Prostate gland (tissue), 2 donors: ENCODE data around the gene TTLL4. TPM values are rescaled to one million over a fixed set of nuclear protein-coding genes. Genes with fewer than 3 reads are reported as not detected.
"Not testable (repeated sequence)": the region's sequence is repeated elsewhere in the genome, so short reads cannot be mapped to it uniquely, and the experiment has no call there.

Source experiments
- DNase-seq: peaks from one replicate; pipeline ENCODE4 v3.0.0-alpha.2; 2019; ENCODE audit warnings: low spot score
- H3K27ac ChIP-seq, 2 donors: fragments of 200-600 bp; sonication (generic); 2 replicates each; pipeline ENCODE4 v1.5.1; 2017 to 2019
- H3K27me3 ChIP-seq: fragments of 200-600 bp; sonication (generic); replicated peaks from 2 replicates; pipeline ENCODE4 v1.5.1; 2019; ENCODE audit not compliant: insufficient read depth
- H3K36me3 ChIP-seq, 2 donors: fragments of 200-600 bp; sonication (generic); 1 replicate in 1 of 2; 2 replicates in 1 of 2; pipeline versions ENCODE4 v1.5.1 to v1.8.1; 2017 to 2019
- H3K4me1 ChIP-seq: fragments of 200-600 bp; sonication (generic); replicated peaks from 2 replicates; pipeline ENCODE4 v1.5.1; 2019
- H3K4me3 ChIP-seq, 2 donors: fragments of 200-600 bp; sonication (generic); 2 replicates each; pipeline ENCODE4 v1.5.1; 2017 to 2019
- H3K9me3 ChIP-seq: fragments of 200-600 bp; sonication (generic); 2 replicates; pipeline ENCODE4 v1.5.1; 2017
- POLR2A ChIP-seq: fragments of 450-650 bp; IDR thresholded peaks from one replicate; pipeline ENCODE4 v1.6.1; 2016; ENCODE audit warnings: antibody characterized with exemption, mild to moderate bottlenecking
- POLR2AphosphoS5 ChIP-seq: sonication (generic); formaldehyde crosslinking; IDR thresholded peaks from one replicate; pipeline ENCODE4 v1.6.1; 2017; ENCODE audit warnings: antibody characterized with exemption
- WGBS: methylation state at CpG from one replicate; pipeline ENCODE4 v1.1.5; 2018; 5-methylcytosine and 5-hydroxymethylcytosine counted together
- intact Hi-C: fragments of 100-400 bp; cut with DNase I; formaldehyde crosslinking; loops from one replicate; pipeline ENCODE4 v1.14.2; 2022
- total RNA-seq, 2 donors: library from RNA; depleted of rRNA; stranded (reverse); fragments of >200 nt; gene quantifications; one replicate each; pipeline ENCODE4 v1.1.0, GENCODE V29; 2016
- TF ChIP-seq, protein P1 (sequence below), 4 experiments: fragments of 200-600 bp in 2 of 4; fragments of 450-650 bp in 2 of 4; sonication (generic) in 2 of 4; IDR thresholded peaks; 1 replicate in 3 of 4; 2 replicates in 1 of 4; pipeline ENCODE4 v1.5.1; 2016 to 2019; ENCODE audit warnings: antibody characterized with exemption in 4 of 4, mild to moderate bottlenecking in 2 of 4, moderate library complexity in 2 of 4

TTLL4 gene
- total RNA-seq, 2 donors from 2014 or later, result 21.1 to 63.8 TPM

DNA sequence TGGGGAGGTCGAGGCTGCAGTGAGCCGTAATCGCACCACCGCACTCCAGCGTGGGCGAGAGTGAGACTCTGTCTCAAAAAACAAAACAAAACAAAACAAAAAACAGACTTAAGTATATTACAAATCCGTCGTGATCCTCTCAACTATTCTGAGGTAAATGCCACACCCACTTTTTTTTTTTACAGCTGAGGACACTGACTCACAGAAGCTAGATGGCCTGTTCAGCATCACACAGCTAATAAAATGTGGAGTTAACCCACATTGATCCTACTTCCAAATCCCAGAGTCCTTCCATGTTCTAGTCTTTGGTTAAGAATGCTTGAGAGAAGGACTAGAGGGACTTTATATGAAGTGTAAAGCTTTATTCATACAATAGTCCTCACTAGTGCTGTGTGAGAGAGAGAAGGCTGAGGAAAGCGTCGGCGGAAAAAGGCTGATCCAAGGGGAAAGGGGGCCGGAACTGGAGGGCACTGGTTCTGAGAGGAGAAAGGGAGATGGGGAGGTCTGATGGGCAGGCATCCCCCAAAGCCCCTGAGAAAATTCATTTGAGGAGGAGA is 39.5 kb upstream of the TTLL4 start:
- peak overlapping the region; percentile 48 to 73 for H3K4me3 ChIP-seq
- no peak for TF ChIP-seq POLR2AphosphoS5
- no peaks in the 10 kb centered on the region for H3K27me3 ChIP-seq
- no peaks in the 10 kb centered on the region for H3K9me3 ChIP-seq
- peaks cover 0 to 6% of the 10 kb centered on the region in 2 donors for H3K36me3 ChIP-seq
- DNase-seq, result no peak
- 42% methylated on average over 12 of the region's 12 CpGs for WGBS
- peak overlapping the region; percentile 56 to 65 for H3K27ac ChIP-seq
- H3K4me1 ChIP-seq, result peaks cover 4% of the 10 kb centered on the region
- intact Hi-C loops, result no loop called here

DNA sequence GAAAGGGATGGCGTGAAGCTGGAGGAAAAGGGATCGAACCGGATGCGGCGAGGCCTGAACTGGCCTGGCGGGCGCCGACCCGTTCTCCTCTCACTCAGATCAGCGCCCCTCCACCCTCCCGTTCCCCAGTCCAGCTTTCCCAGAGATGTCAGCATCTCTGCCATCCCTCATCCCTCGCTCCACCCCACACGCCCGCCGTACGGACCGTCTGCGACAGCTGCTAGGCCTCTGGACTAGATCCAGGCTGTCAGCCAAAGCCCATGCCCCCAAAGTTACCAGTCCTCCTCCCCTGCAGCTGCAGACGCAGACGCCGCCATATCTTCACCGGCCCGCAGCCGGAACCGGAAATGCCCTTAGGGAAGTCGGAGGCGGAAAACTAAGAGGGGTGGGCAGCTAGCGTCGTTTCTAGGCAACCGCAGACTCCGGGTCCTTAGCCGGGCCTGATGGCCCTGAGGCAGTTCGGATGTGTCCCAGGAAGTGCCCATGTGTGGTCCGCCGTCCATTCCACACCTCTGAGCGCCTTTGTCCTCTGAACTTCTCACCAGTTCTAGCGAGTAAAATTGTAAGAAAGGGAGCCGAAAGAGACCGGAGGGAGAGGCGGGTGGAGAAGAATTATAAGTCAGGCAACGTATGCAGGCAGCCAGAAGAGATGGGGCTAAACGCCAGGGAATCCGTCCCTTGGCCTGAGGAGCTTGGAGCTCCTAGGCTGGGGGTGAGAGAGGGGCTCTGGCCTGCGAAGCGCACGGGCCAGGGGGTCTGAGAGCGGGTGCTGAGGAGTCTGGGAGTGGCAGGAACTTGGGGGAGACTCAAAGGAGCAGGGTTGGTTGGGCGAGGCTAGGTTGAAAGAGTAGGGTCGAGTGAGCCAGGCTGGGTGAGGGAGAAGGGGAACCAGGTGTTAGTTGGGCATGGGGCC is 38.7 kb upstream of the TTLL4 start, which contains the start of the genes RNF25 and STK36:
Gene RNF25, minus strand, starts transcription at position 349 of the 913 bp plus-strand sequence. Its CDS starts 32 bp downstream, at position 317.
Gene STK36, plus strand, starts transcription at position 433 of the 913 bp plus-strand sequence. CDS start 744 bp downstream, outside the sequence.
- H3K9me3 ChIP-seq, result no peaks in the 10 kb centered on the region
- TF ChIP-seq, protein P1, sequence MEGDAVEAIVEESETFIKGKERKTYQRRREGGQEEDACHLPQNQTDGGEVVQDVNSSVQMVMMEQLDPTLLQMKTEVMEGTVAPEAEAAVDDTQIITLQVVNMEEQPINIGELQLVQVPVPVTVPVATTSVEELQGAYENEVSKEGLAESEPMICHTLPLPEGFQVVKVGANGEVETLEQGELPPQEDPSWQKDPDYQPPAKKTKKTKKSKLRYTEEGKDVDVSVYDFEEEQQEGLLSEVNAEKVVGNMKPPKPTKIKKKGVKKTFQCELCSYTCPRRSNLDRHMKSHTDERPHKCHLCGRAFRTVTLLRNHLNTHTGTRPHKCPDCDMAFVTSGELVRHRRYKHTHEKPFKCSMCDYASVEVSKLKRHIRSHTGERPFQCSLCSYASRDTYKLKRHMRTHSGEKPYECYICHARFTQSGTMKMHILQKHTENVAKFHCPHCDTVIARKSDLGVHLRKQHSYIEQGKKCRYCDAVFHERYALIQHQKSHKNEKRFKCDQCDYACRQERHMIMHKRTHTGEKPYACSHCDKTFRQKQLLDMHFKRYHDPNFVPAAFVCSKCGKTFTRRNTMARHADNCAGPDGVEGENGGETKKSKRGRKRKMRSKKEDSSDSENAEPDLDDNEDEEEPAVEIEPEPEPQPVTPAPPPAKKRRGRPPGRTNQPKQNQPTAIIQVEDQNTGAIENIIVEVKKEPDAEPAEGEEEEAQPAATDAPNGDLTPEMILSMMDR (IDR thresholded peaks at IDR 0.05), result no peak
- peak; percentile 30 for TF ChIP-seq POLR2A
- peak; percentile 92 for TF ChIP-seq POLR2AphosphoS5
- DNase-seq, result peak; percentile 75
- intact Hi-C loops, result no loop called here
- no peaks in the 10 kb centered on the region for H3K27me3 ChIP-seq
- peaks cover 0 to 6% of the 10 kb centered on the region in 2 donors for H3K36me3 ChIP-seq
- peaks cover 4% of the 10 kb centered on the region for H3K4me1 ChIP-seq
- peak within 1 kb of the TSS; percentile 48 to 73 for H3K4me3 ChIP-seq
- H3K27ac ChIP-seq, result peak within 1 kb of the TSS; percentile 56 to 65
- under 1% methylated on average over 49 of the region's 49 CpGs for WGBS

DNA sequence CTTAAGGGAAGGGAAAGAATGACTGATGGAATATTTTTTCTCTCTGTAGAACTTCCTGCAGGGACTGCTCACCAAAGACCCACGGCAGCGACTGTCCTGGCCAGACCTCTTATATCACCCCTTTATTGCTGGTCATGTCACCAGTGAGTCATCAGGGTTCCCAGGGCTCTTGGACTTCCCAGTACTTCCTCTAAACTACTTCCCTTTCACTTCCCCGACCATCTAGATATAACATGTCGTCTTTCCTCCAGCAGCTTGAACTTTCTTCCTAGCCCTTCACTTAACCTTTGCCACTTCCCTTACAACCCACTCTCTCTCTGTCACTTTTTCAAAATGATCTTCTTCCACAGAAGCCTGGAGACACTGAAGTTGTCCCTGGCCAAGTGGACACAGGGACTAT is 31.5 kb upstream of the TTLL4 start:
- H3K27me3 ChIP-seq, result no peaks in the 10 kb centered on the region
- TF ChIP-seq, protein P1 (IDR thresholded peaks at IDR 0.05), result no peak
- TF ChIP-seq POLR2AphosphoS5, result no peak
- no peak for TF ChIP-seq POLR2A
- H3K27ac ChIP-seq, result no peak overlapping the region
- DNase-seq, result no peak
- peaks cover 0 to 6% of the 10 kb centered on the region in 2 donors for H3K36me3 ChIP-seq
- 71% methylated on average over 4 of the region's 4 CpGs for WGBS
- H3K4me3 ChIP-seq, result no peak overlapping the region
- H3K4me1 ChIP-seq, result no peaks in the 10 kb centered on the region
- no peaks in the 10 kb centered on the region for H3K9me3 ChIP-seq
- intact Hi-C loops, result no loop called here

DNA sequence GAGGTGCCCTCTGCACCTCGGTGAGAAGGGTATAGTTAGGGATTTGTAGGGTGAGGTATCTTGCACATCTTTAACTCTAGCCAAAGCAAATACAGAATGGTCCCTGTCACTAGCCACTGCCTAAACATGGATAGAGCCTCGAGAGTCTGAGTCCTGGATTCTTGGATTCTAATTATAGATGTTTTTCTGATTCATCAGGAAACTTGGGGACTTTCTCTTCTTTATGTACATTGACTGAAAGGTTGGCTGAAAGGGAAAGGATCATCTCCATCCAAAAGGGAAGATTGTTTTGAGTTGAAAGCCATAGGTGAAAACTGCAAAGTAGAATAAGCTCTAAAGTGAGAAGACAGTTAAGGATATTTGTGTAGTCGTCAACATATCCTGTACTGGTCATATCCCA is 30.6 kb upstream of the TTLL4 start:
- no peaks in the 10 kb centered on the region for H3K9me3 ChIP-seq
- no peak overlapping the region for H3K4me3 ChIP-seq
- no peaks in the 10 kb centered on the region for H3K27me3 ChIP-seq
- H3K4me1 ChIP-seq, result no peaks in the 10 kb centered on the region
- TF ChIP-seq POLR2AphosphoS5 (no peak), POLR2A (no peak)
- TF ChIP-seq, protein P1 (IDR thresholded peaks at IDR 0.05), result no peak
- no peak for DNase-seq
- H3K36me3 ChIP-seq, result peaks cover 0 to 6% of the 10 kb centered on the region in 2 donors
- 64% methylated on average over 3 of the region's 3 CpGs for WGBS
- H3K27ac ChIP-seq, result no peak overlapping the region
- intact Hi-C loops, result no loop called here

- TF ChIP-seq POLR2AphosphoS5, result peak; percentile 46
- TF ChIP-seq, protein P1 (IDR thresholded peaks at IDR 0.05), result peak; percentile 30 to 80 (median 63)
- H3K27me3 ChIP-seq, intact Hi-C loops, H3K27ac ChIP-seq, H3K9me3 ChIP-seq, H3K4me3 ChIP-seq, H3K36me3 ChIP-seq, H3K4me1 ChIP-seq: not testable (repeated sequence)
- 23% methylated on average over 5 of the region's 5 CpGs for WGBS
- peak; percentile 56 for DNase-seq
Measured at GRCh38 chr2:218687400-218688060, 23.1 kb upstream of the TTLL4 start.
